ENCODE results near the gene LTO1.

LTO1 gene

GRCh38 chr11:69644962-69645675 lies 30.0 kb downstream of the LTO1 start:
- DNase-seq: no peak

GRCh38 chr11:69644071-69644961 lies 30.8 kb downstream of the LTO1 start:
- peak; percentile 78 for DNase-seq

DNA sequence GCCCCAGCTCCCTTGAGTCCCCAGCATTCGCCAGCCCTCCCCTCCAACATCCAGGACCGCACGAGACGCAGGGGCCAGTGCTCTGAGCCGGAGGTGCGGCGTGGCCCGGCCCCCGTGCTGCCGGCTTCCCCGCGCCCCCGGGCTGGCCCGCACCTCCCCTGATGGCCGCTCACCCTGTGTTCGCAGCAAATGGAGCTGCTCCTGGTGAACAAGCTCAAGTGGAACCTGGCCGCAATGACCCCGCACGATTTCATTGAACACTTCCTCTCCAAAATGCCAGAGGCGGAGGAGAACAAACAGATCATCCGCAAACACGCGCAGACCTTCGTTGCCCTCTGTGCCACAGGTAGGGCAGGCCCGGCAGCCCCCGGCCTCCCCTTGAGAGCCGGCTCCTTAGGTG lies 31.5 kb downstream of the LTO1 start:
- DNase-seq: no peak

- DNase-seq: peak; percentile 76
Measured at GRCh38 chr11:69642913-69643632, 32.1 kb downstream of the LTO1 start.

- DNase-seq: no peak
Measured at GRCh38 chr11:69642549-69642912, 32.6 kb downstream of the LTO1 start.

DNA sequence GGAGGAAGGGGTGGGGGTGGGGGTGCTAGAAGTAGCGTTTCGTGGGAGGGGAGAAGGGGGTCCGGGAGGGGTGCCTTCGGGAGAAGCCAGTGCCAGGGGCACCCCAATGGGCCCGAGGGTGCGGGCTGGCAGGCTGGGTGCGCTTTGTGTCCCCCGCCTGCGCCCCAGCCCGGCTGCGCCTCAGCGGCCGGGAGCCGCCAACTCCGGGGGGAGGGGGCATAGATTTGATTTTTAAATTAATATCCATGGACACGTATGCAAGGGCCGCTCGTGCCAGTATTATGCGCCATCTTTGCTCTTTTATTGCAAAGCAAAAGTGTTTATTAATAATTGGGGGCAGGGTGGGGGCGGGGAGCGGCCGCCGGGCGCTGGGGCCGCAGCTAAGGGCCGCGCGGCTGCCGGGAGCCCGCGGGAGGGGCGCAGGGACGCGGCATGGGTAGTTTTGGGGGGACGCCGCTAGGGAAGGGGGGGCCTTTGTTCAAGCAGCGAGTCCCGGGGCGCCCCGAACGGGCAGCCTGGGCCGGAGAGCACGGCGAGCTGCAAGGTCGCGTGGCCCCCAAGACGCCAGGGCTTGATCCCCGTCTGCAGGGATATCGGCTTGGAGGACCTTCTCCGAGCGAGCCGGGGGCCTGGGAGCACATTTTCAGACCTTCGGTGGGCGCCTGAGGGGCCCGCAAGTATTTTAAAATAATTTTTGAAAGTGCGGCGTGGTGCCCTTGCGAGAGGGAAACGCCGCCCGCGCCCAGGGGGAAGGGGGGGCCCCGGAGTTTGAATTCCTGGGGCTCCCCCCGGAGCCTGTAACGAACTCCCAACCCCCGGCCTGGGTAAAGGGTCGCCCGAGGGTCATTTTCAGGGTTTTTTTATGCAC lies 33.2 kb downstream of the LTO1 start:
- no peak for DNase-seq

DNA sequence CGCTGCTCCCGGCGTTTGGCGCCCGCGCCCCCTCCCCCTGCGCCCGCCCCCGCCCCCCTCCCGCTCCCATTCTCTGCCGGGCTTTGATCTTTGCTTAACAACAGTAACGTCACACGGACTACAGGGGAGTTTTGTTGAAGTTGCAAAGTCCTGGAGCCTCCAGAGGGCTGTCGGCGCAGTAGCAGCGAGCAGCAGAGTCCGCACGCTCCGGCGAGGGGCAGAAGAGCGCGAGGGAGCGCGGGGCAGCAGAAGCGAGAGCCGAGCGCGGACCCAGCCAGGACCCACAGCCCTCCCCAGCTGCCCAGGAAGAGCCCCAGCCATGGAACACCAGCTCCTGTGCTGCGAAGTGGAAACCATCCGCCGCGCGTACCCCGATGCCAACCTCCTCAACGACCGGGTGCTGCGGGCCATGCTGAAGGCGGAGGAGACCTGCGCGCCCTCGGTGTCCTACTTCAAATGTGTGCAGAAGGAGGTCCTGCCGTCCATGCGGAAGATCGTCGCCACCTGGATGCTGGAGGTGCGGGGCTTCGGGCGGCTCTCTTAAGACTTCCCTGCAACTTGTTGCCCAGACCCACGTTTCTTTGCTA lies 34.1 kb downstream of the LTO1 start, which contains the start of gene CCND1:
CCND1 (plus strand) TSS at position 162 of the 587 bp plus-strand sequence; CDS start at position 320, 158 bp downstream.
- DNase-seq: peak; percentile 94

- DNase-seq: no peak
Measured at GRCh38 chr11:69640260-69640994, 34.7 kb downstream of the LTO1 start.

GRCh38 chr11:69639831-69640230 lies 35.3 kb downstream of the LTO1 start:
- no peak for DNase-seq

- peak; percentile 97 for DNase-seq
Measured at GRCh38 chr11:69638941-69639681, 36.0 kb downstream of the LTO1 start.

DNA sequence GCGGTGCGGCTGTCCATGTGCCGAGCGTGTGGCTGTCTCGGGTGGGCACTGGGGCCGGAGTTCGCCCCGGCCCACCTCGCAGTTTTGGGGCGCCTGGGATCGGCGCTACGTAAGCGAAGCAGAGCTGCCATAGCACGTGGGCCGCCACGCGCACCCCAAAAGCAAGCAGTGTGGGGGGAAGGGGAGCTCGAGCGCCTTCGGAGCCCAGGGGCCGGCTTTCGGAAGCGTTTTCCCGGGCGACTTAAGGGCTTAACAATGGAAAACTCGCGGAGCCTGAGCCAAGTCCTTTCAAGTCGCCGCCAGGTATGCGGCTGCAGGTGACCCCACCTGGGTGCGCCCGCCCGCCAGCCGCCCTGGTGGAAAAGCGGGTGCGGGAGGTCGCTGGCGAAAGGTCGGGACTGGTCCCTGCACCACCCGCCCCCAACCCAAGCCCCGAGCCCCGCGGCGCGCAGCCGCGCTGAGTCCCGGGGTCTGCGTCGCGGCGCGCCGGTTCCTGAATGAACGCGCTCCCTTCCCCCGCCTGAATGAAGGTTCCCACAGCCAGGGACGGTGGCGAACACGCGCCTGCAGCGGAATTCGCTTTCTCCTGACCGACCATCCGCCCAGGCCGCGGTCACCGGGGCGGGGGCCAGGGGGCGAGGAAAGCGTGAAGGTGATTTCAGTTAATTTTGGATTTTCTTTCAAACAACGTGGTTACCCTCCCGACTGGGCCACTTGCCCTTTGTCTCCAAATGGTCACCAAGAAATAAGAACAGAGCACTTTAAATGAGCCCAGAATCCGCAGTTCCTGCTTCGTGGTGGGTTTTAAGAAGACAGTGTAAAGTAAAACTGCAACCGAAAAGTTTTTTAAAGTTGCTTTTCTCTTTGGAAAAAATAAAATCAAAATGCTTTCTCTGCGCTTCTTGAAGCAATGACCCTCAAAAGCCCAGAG lies 36.9 kb downstream of the LTO1 start:
- peak; percentile 76 for DNase-seq

DNA sequence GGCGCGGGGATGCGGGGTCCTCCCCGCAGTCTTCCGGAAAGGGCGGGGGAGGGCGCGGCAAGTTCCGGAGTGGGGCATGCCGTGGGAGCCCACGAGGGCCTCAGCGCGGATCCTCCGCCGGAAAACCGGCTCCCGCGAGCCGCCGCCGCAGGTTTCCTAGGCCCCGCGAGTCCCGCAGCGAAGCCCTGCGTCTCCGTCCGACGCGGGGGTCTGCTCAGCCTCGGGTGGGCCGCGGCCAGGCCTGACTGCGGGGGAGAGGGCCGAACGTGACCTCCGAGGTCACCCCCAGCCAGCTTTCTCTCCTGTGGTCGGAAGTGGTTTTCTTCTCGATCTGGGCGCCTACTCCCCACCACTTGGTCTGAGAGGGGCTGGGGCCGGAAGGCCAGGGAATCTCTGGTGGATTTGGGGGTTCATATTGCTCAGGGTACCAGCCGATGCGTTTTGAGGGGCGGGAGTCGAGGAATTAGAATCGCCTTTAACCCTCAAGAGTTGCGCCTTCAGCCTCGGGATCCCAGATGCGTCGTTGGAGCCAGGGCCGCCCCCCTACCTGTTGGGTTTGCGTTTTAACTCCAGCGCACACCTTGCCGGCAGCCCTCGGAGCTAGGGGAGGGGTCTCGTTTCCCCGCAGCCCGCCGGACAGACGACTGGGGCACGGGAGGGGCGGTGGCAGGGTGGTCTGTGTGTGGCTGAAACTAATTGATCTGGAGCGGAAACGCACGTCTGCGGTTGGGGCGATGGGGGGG lies 37.8 kb downstream of the LTO1 start:
- DNase-seq: no peak

- DNase-seq: peak; percentile 90
Measured at GRCh38 chr11:69636512-69637197, 38.5 kb downstream of the LTO1 start.

DNA sequence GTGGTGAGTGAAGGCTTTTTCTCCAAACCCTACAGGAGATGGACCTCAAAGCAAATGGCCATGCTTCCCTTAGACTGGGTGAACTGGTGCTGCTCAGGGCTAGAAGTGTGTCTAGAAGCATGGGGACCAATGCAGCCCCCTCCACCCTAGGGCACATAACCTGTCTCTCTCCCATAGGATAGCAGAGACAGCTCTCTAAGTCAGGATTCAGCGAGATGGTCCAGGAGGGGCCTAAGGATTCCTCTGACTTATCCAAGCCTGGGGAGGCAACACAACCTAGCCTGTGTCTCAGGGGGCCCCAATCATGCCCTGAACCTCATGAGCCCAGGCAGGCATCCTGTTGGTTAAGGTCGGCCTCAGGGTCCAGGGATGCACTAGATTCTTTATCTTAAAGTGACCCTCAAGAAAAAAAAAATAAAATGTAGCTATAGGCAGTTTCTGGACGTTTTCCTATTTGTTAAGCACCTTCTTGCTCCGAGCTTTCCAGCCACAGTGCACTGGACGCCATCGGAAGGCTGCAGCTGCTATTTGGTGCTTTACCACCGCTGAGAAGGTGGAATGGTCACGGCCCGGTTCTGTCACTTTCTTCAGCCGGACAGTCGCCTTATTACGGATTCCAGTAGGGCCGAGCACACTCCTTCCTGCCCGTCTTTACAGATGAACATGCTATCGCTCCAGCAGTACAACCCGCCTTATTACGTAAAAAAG lies 39.2 kb downstream of the LTO1 start:
- no peak for DNase-seq

- no peak for DNase-seq
Measured at GRCh38 chr11:69635195-69635594, 40.0 kb downstream of the LTO1 start.

- no peak for DNase-seq
Measured at GRCh38 chr11:69634590-69634989, 40.6 kb downstream of the LTO1 start.

- no peak for DNase-seq
Measured at GRCh38 chr11:69634069-69634468, 41.1 kb downstream of the LTO1 start.
